HepG2 (cell line): ENCODE data around the gene ZC3H18. TPM values are rescaled to one million over a fixed set of nuclear protein-coding genes. Genes with fewer than 3 reads are reported as not detected.

Source experiments
- ATAC-seq: fragments of 200-7000 bp; cut with Tn5 transposase; 3 replicates; pipeline ENCODE4 v1.9.1; 2020; ENCODE audit warnings: mild to moderate bottlenecking, moderate library complexity
- BruUV-seq: library from RNA; stranded (reverse); fragments of 400-500 nt; replicated peaks from 2 replicates; lab custom pipeline; 2021; lab: Mats Ljungman, UMichigan
- CTCF ChIA-PET: fragments of 300-600 bp; formaldehyde crosslinking; extraction: SDS; loops from one replicate; lab custom pipeline; 2021; ENCODE audit warnings: low total read pairs, inconsistent platforms, low intra/inter-chr PET ratio; lab: Yijun Ruan, JAX
- POLR2A ChIA-PET: fragments of 350-600 bp; sonication (Branson Sonifier 250); formaldehyde crosslinking; loops from one replicate; lab custom pipeline; 2020; ENCODE audit warnings: antibody characterized with exemption, inconsistent platforms; lab: Yijun Ruan, JAX
- DNase-seq: peaks from one replicate; pipeline ENCODE4 v3.0.0-alpha.2; 2015; ENCODE audit warnings: low spot score
- FAIRE-seq: peaks from 3 replicates; lab custom pipeline; 2011; peaks lifted over from hg19 to GRCh38; lab: Jason Lieb, UNC
- H2AFZ ChIP-seq: one replicate; pipeline ENCODE4 v1.6.1; 2011; ENCODE audit warnings: low read length, inconsistent platforms
- H3K27ac ChIP-seq: fragments of 300-600 bp; 3 replicates; pipeline ENCODE4 v1.8.0; 2011; ENCODE audit warnings: mixed run types, mild to moderate bottlenecking, mixed read lengths, low read length, inconsistent platforms; ENCODE audit not compliant: insufficient read depth; ENCODE audit errors: extremely low read length
- H3K27me3 ChIP-seq, 2 experiments: fragments of 200-600 bp in 1 of 2; 2 replicates in 1 of 2; 3 replicates in 1 of 2; pipeline versions ENCODE4 v1.6.0 to v1.8.0; 2011; ENCODE audit warnings: low read length in 2 of 2, mild to moderate bottlenecking in 2 of 2, moderate library complexity in 2 of 2, inconsistent platforms in 1 of 2; ENCODE audit not compliant: insufficient read depth in 2 of 2, control insufficient read depth in 1 of 2
- H3K36me3 ChIP-seq, 2 experiments: fragments of 200-600 bp in 1 of 2; replicated peaks in 1 of 2; 2 replicates in 1 of 2; 3 replicates in 1 of 2; pipeline versions ENCODE4 v1.5.1 to v1.8.0; 2011; ENCODE audit warnings: low read length in 2 of 2, inconsistent platforms in 1 of 2; ENCODE audit not compliant: insufficient read depth in 2 of 2, control insufficient read depth in 1 of 2
- H3K4me1 ChIP-seq: 2 replicates; pipeline ENCODE4 v1.5.1; 2012; ENCODE audit warnings: low read length, inconsistent platforms; ENCODE audit not compliant: insufficient read depth
- H3K4me2 ChIP-seq: 2 replicates; pipeline ENCODE4 v1.6.0; 2011; ENCODE audit warnings: low read depth, low read length, inconsistent platforms
- H3K4me3 ChIP-seq, 3 experiments: fragments of 200-600 bp in 1 of 3; sonication (generic), shearing (Covaris generic) in 1 of 3; replicated peaks in 1 of 3; 2 replicates each; pipeline ENCODE4 v1.5.1; 2011 to 2016; ENCODE audit warnings: low read length in 3 of 3, inconsistent platforms in 2 of 3, low read depth in 2 of 3, mild to moderate bottlenecking in 2 of 3, control low read depth in 1 of 3, mixed read lengths in 1 of 3; ENCODE audit not compliant: insufficient read depth in 1 of 3
- H3K79me2 ChIP-seq: one replicate; pipeline ENCODE4 v1.6.1; 2011; ENCODE audit warnings: low read length, inconsistent platforms; ENCODE audit not compliant: insufficient read depth
- H3K9ac ChIP-seq: 2 replicates; pipeline ENCODE4 v1.6.0; 2011; ENCODE audit warnings: mild to moderate bottlenecking, low read depth, low read length, inconsistent platforms; ENCODE audit not compliant: insufficient read depth
- H3K9me3 ChIP-seq: 2 replicates; pipeline ENCODE4 v1.5.1; 2012; ENCODE audit warnings: mild to moderate bottlenecking, low read length
- H4K20me1 ChIP-seq: 2 replicates; pipeline ENCODE4 v1.6.0; 2011; ENCODE audit warnings: inconsistent platforms, mild to moderate bottlenecking, low read length, moderate library complexity; ENCODE audit not compliant: insufficient read depth
- AGO2 ChIP-seq: fragments of 200-400 bp; formaldehyde crosslinking; optimal IDR thresholded peaks from 2 replicates; pipeline ENCODE3; 2017; ENCODE audit warnings: mild to moderate bottlenecking, low read depth, low read length, moderate library complexity
- CHD2 ChIP-seq: IDR thresholded peaks from 2 replicates; pipeline ENCODE4 v1.6.1; 2011; ENCODE audit warnings: low read depth, low read length, improper control_type of control experiment
- SRSF4 ChIP-seq: fragments of 200-400 bp; formaldehyde crosslinking; IDR thresholded peaks from one replicate; pipeline ENCODE4 v1.6.1; 2018; ENCODE audit warnings: mild to moderate bottlenecking, low read depth, low read length, moderate library complexity; ENCODE audit not compliant: poor library complexity, severe bottlenecking
- ZNF768 ChIP-seq: sonication (generic); formaldehyde crosslinking; IDR thresholded peaks from 2 replicates; pipeline ENCODE4 v1.4.0; 2020; ENCODE audit warnings: missing genetic modification reagents
- WGBS: methylation state at CpG from one replicate; pipeline ENCODE4 v1.1.6; 2017; ENCODE audit warnings: low lambda C conversion rate; 5-methylcytosine and 5-hydroxymethylcytosine counted together
- in situ Hi-C: cut with HindIII; loops from 2 replicates; pipeline ENCODE4 v1.10.0; 2017; ENCODE audit warnings: low pct_unique_long_range_greater_than_20kb; ENCODE audit not compliant: extremely low pct_ligation_motif_present
- intact Hi-C: fragments of 100-400 bp; cut with micrococcal nuclease; formaldehyde crosslinking; loops from one replicate; pipeline ENCODE4 v1.10.0; 2022; ENCODE audit not compliant: unreplicated experiment
- polyA plus RNA-seq, 8 experiments: library from polyadenylated mRNA; depleted of rRNA in 3 of 8; stranded (reverse) in 7 of 8; unstranded in 1 of 8; fragments of >200 nt; fragmentation: Illumina TruSeq in 4 of 8; extraction: Trizol in 4 of 8; gene quantifications; 2 replicates each; pipeline versions ENCODE4 v1.2.1 to v1.2.3, GENCODE V29; 2011 to 2016; ENCODE audit warnings: low read depth in 4 of 8, missing spikeins in 1 of 8, mixed read lengths in 1 of 8; ENCODE audit not compliant: insufficient read depth in 1 of 8
- total RNA-seq, 5 experiments: library from RNA; depleted of rRNA; stranded (reverse); fragments of >200 nt; fragmentation: Illumina TruSeq; extraction: Trizol; gene quantifications; 2 replicates each; pipeline ENCODE4 v1.2.3, GENCODE V29; 2016; ENCODE audit warnings: low read depth in 1 of 5
- TF ChIP-seq, protein P1 (sequence below): sonication (generic); formaldehyde crosslinking; IDR thresholded peaks from 2 replicates; pipeline ENCODE4 v1.5.1; 2020; ENCODE audit warnings: missing genetic modification reagents, mild to moderate bottlenecking, borderline replicate concordance

The ZC3H18 gene
- total and polyA plus RNA-seq, 2 of the 13 experiments (the other 11 are each of a cell fraction or from before 2014, with no cell fraction given) = 11.2 to 27.4 TPM

DNA sequence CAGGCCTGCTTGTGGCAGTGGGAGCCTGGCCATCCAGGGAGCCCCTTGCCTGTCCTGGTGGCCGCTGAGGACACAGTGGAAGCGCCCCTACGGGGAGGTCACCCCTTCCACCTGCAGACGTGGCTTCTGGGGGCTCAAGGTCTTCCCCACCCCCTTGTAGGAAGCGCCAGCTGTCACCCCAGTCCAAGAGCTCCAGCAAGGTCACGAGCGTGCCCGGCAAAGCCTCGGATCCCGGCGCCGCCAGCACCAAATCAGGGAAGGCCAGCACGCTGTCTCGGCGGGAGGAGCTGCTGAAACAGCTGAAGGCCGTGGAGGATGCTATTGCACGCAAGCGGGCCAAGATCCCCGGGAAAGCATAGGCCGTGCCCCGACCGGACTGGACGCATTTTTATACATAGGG is 60.7 kb downstream of the ZC3H18 start:
- CTCF ChIA-PET = no interaction called here
- TF ChIP-seq AGO2 (peak; percentile 69), CHD2 (no peak), ZNF768 (CRISPR knock-in tag) (no peak)
- TF ChIP-seq, all 625 proteins: peak for 1
- FAIRE-seq (no peak), DNase-seq (no peak), ATAC-seq (no peak)
- Histone ChIP-seq H2AFZ (no peak overlapping the region), H3K36me3 (peaks cover 24 to 68% of the 10 kb centered on the region in 2 experiments), H3K4me1 (no peaks in the 10 kb centered on the region), H3K79me2 (no peaks in the 10 kb centered on the region), H3K4me2 (no peak overlapping the region), H3K27ac (no peak overlapping the region), H4K20me1 (peaks cover 3% of the 10 kb centered on the region; the same call in 1 of the 2 replicates), H3K4me3 (no peak overlapping the region), H3K27me3 (no peaks in the 10 kb centered on the region), H3K9ac (no peak overlapping the region), H3K9me3 (no peaks in the 10 kb centered on the region)
- intact Hi-C loops (no loop called here), in situ Hi-C loops (no loop called here)
- no TSS peak for BruUV-seq
- 98% methylated on average over 23 of the region's 23 CpGs for WGBS
- POLR2A ChIA-PET = no interaction called here

DNA sequence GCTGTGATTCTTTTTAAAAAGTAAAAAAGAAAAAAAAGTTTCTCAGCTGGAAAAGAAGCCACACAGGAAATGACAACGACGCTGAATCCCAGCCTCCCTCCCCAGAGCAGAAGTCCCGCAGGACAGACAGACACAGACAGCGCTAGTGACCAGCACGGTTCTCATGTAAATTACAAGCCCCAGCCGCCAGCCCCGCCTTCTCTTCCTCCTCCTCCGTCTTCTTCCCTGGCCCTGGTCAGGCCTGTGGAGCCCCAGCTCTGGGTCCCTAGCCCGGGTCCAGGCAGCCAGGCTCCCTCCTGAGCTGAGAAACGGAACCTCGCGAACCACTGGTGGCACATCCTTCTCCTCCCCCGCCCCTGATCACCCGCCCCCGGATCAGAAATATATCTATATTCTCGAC is 61.2 kb downstream of the ZC3H18 start:
- in situ Hi-C loops = no loop called here

More for the DNA sequence above, 61.2 kb downstream of the ZC3H18 start:
- WGBS = 95% methylated on average over 16 of the region's 16 CpGs
- Histone ChIP-seq H2AFZ (no peak overlapping the region), H3K36me3 (peaks cover 24 to 64% of the 10 kb centered on the region in 2 experiments), H3K27me3 (no peaks in the 10 kb centered on the region), H3K4me3 (no peak overlapping the region), H3K27ac (no peak overlapping the region), H3K4me1 (no peaks in the 10 kb centered on the region), H3K9ac (no peak overlapping the region), H3K4me2 (no peak overlapping the region), H4K20me1 (peaks cover 3% of the 10 kb centered on the region; the same call in 1 of the 2 replicates), H3K9me3 (no peaks in the 10 kb centered on the region), H3K79me2 (no peaks in the 10 kb centered on the region)
- DNase-seq (no peak), ATAC-seq (no peak)
- TSS peak; percentile 56 for BruUV-seq
- intact Hi-C loops = no loop called here
- CTCF ChIA-PET = no interaction called here
- TF ChIP-seq, protein P1, sequence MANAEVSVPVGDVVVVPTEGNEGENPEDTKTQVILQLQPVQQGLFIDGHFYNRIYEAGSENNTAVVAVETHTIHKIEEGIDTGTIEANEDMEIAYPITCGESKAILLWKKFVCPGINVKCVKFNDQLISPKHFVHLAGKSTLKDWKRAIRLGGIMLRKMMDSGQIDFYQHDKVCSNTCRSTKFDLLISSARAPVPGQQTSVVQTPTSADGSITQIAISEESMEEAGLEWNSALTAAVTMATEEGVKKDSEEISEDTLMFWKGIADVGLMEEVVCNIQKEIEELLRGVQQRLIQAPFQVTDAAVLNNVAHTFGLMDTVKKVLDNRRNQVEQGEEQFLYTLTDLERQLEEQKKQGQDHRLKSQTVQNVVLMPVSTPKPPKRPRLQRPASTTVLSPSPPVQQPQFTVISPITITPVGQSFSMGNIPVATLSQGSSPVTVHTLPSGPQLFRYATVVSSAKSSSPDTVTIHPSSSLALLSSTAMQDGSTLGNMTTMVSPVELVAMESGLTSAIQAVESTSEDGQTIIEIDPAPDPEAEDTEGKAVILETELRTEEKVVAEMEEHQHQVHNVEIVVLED (CRISPR knock-in tag) = no peak
- TF ChIP-seq SRSF4 = no peak
- TF ChIP-seq, all 625 proteins: peak for 0
- no peak for FAIRE-seq
- POLR2A ChIA-PET = no interaction called here
